Brain microvascular endothelial cell (primary cell): ENCODE data around the gene ZIM2.

Source experiments
- DNase-seq: peaks from one replicate; pipeline ENCODE4 v3.0.0-alpha.2; 2020
- H3K27ac ChIP-seq: fragments of 250-450 bp; sonication (Bioruptor Pico); 2 replicates; pipeline ENCODE4 v1.5.1; 2020; ENCODE audit warnings: mild to moderate bottlenecking, moderate library complexity
- H3K27me3 ChIP-seq: fragments of 250-450 bp; sonication (Bioruptor Pico); replicated peaks from 2 replicates; pipeline ENCODE4 v1.5.1; 2020; ENCODE audit warnings: mild to moderate bottlenecking
- H3K36me3 ChIP-seq: fragments of 250-450 bp; sonication (Bioruptor Pico); replicated peaks from 2 replicates; pipeline ENCODE4 v1.5.1; 2020; ENCODE audit warnings: mild to moderate bottlenecking
- H3K4me3 ChIP-seq: 2 replicates; pipeline ENCODE4 v1.5.1; 2011; ENCODE audit warnings: low read depth, mild to moderate bottlenecking, control low read depth, low read length, moderate library complexity
- CTCF ChIP-seq: IDR thresholded peaks from 2 replicates; pipeline ENCODE4 v1.5.1; 2011; ENCODE audit warnings: low read depth, mild to moderate bottlenecking, moderate library complexity, low read length, control low read depth, inconsistent platforms; ENCODE audit errors: missing control alignments
- in situ Hi-C: cut with HindIII; loops from 2 replicates; pipeline ENCODE4 v1.10.0; 2017; ENCODE audit warnings: low sequenced_read_pairs, low pct_ligation_motif_present

Gene ZIM2

GRCh38 chr19:56811480-56811879 is 29.0 kb downstream of the ZIM2 start:
- in situ Hi-C loops = no loop called here
- no peak for TF ChIP-seq CTCF
- H3K4me3 ChIP-seq = no peak overlapping the region
- no peak overlapping the region for H3K27ac ChIP-seq
- H3K36me3 ChIP-seq = no peaks in the 10 kb centered on the region
- DNase-seq = no peak
- no peaks in the 10 kb centered on the region for H3K27me3 ChIP-seq

GRCh38 chr19:56810260-56810659 is 30.3 kb downstream of the ZIM2 start:
- in situ Hi-C loops = no loop called here
- no peak for TF ChIP-seq CTCF
- Histone ChIP-seq H3K4me3 (no peak overlapping the region), H3K36me3 (no peaks in the 10 kb centered on the region), H3K27ac (no peak overlapping the region), H3K27me3 (no peaks in the 10 kb centered on the region)
- no peak for DNase-seq

- DNase-seq = no peak
- in situ Hi-C loops = no loop called here
- Histone ChIP-seq H3K27me3 (no peaks in the 10 kb centered on the region), H3K36me3 (no peaks in the 10 kb centered on the region), H3K4me3 (no peak overlapping the region), H3K27ac (no peak overlapping the region)
- TF ChIP-seq CTCF = no peak
Observed at GRCh38 chr19:56808717-56809392, 31.7 kb downstream of the ZIM2 start.

- Histone ChIP-seq H3K4me3 (no peak overlapping the region), H3K27me3 (no peaks in the 10 kb centered on the region), H3K36me3 (no peaks in the 10 kb centered on the region), H3K27ac (no peak overlapping the region)
- DNase-seq = no peak
- in situ Hi-C loops = no loop called here
- no peak for TF ChIP-seq CTCF
Observed at GRCh38 chr19:56806639-56807038, 33.9 kb downstream of the ZIM2 start.

- TF ChIP-seq CTCF = no peak
- Histone ChIP-seq H3K27ac (no peak overlapping the region), H3K36me3 (no peaks in the 10 kb centered on the region), H3K27me3 (no peaks in the 10 kb centered on the region), H3K4me3 (no peak overlapping the region)
- in situ Hi-C loops = no loop called here
- no peak for DNase-seq
Observed at GRCh38 chr19:56778351-56778750, 62.2 kb downstream of the ZIM2 start.

GRCh38 chr19:56769650-56770049 is 70.9 kb downstream of the ZIM2 start:
- Histone ChIP-seq H3K27ac (no peak overlapping the region), H3K4me3 (no peak overlapping the region), H3K27me3 (no peaks in the 10 kb centered on the region), H3K36me3 (no peaks in the 10 kb centered on the region)
- in situ Hi-C loops = no loop called here
- TF ChIP-seq CTCF = no peak
- DNase-seq = no peak
